ENCODE results near the gene PDCD5.

Gene PDCD5

GRCh38 chr19:32605544-32605943 is 24.6 kb downstream of the PDCD5 start:
- Histone ChIP-seq H3K27ac (ENCODE audit: low read depth in 2 of 2, low read length in 2 of 2) (no peak overlapping the region), H3K27me3 (ENCODE audit: control insufficient read depth in 2 of 2, insufficient read depth in 2 of 2, low read length in 2 of 2) (no peaks in the 10 kb centered on the region), H3K36me3 (ENCODE audit: control insufficient read depth in 2 of 2, insufficient read depth in 2 of 2, low read length in 2 of 2) (peaks cover 36 to 45% of the 10 kb centered on the region in 2 donors), H3K4me1 (ENCODE audit: control insufficient read depth in 2 of 2, insufficient read depth in 2 of 2, low read length in 2 of 2) (no peaks in the 10 kb centered on the region), H3K9ac (ENCODE audit: low read depth in 1 of 2, low read length in 2 of 2) (no peak overlapping the region), H3K9me3 (ENCODE audit: control insufficient read depth in 2 of 2, low read length in 2 of 2) (no peaks in the 10 kb centered on the region), H3K4me3 (ENCODE audit: low read length in 2 of 2) (no peak overlapping the region)

GRCh38 chr19:32606289-32606688 is 25.3 kb downstream of the PDCD5 start:
- no peaks in the 10 kb centered on the region for H3K27me3 ChIP-seq (ENCODE audit: control insufficient read depth in 2 of 2, insufficient read depth in 2 of 2, low read length in 2 of 2)
- H3K9me3 ChIP-seq (ENCODE audit: control insufficient read depth in 2 of 2, low read length in 2 of 2), result no peaks in the 10 kb centered on the region
- no peak overlapping the region for H3K27ac ChIP-seq (ENCODE audit: low read depth in 2 of 2, low read length in 2 of 2)
- no peak overlapping the region for H3K4me3 ChIP-seq (ENCODE audit: low read length in 2 of 2)
- H3K36me3 ChIP-seq (ENCODE audit: control insufficient read depth in 2 of 2, insufficient read depth in 2 of 2, low read length in 2 of 2), result peaks cover 36 to 43% of the 10 kb centered on the region in 2 donors
- H3K9ac ChIP-seq (ENCODE audit: low read depth in 1 of 2, low read length in 2 of 2), result no peak overlapping the region
- H3K4me1 ChIP-seq (ENCODE audit: control insufficient read depth in 2 of 2, insufficient read depth in 2 of 2, low read length in 2 of 2), result no peaks in the 10 kb centered on the region

- Histone ChIP-seq H3K4me1 (ENCODE audit: control insufficient read depth in 2 of 2, insufficient read depth in 2 of 2, low read length in 2 of 2) (no peaks in the 10 kb centered on the region), H3K36me3 (ENCODE audit: control insufficient read depth in 2 of 2, insufficient read depth in 2 of 2, low read length in 2 of 2) (peaks cover 38 to 44% of the 10 kb centered on the region in 2 donors), H3K9ac (ENCODE audit: low read depth in 1 of 2, low read length in 2 of 2) (no peak overlapping the region), H3K27ac (ENCODE audit: low read depth in 2 of 2, low read length in 2 of 2) (no peak overlapping the region), H3K4me3 (ENCODE audit: low read length in 2 of 2) (no peak overlapping the region), H3K9me3 (ENCODE audit: control insufficient read depth in 2 of 2, low read length in 2 of 2) (no peaks in the 10 kb centered on the region), H3K27me3 (ENCODE audit: control insufficient read depth in 2 of 2, insufficient read depth in 2 of 2, low read length in 2 of 2) (no peaks in the 10 kb centered on the region)
These were observed 26.5 kb downstream of the PDCD5 start for GRCh38 chr19:32607479-32607878.

GRCh38 chr19:32611161-32611560 is 30.2 kb downstream of the PDCD5 start:
- no peaks in the 10 kb centered on the region for H3K9me3 ChIP-seq (ENCODE audit: control insufficient read depth in 2 of 2, low read length in 2 of 2)
- no peaks in the 10 kb centered on the region for H3K4me1 ChIP-seq (ENCODE audit: control insufficient read depth in 2 of 2, insufficient read depth in 2 of 2, low read length in 2 of 2)
- H3K9ac ChIP-seq (ENCODE audit: low read depth in 1 of 2, low read length in 2 of 2), result no peak overlapping the region
- peaks cover 41 to 47% of the 10 kb centered on the region in 2 donors for H3K36me3 ChIP-seq (ENCODE audit: control insufficient read depth in 2 of 2, insufficient read depth in 2 of 2, low read length in 2 of 2)
- no peak overlapping the region for H3K4me3 ChIP-seq (ENCODE audit: low read length in 2 of 2)
- H3K27me3 ChIP-seq (ENCODE audit: control insufficient read depth in 2 of 2, insufficient read depth in 2 of 2, low read length in 2 of 2), result no peaks in the 10 kb centered on the region
- no peak overlapping the region for H3K27ac ChIP-seq (ENCODE audit: low read depth in 2 of 2, low read length in 2 of 2)

- H3K27me3 ChIP-seq (ENCODE audit: control insufficient read depth in 2 of 2, insufficient read depth in 2 of 2, low read length in 2 of 2), result no peaks in the 10 kb centered on the region
- H3K4me1 ChIP-seq (ENCODE audit: control insufficient read depth in 2 of 2, insufficient read depth in 2 of 2, low read length in 2 of 2), result no peaks in the 10 kb centered on the region
- no peak overlapping the region for H3K4me3 ChIP-seq (ENCODE audit: low read length in 2 of 2)
- H3K36me3 ChIP-seq (ENCODE audit: control insufficient read depth in 2 of 2, insufficient read depth in 2 of 2, low read length in 2 of 2), result peaks cover 41 to 47% of the 10 kb centered on the region in 2 donors
- H3K9me3 ChIP-seq (ENCODE audit: control insufficient read depth in 2 of 2, low read length in 2 of 2), result no peaks in the 10 kb centered on the region
- H3K9ac ChIP-seq (ENCODE audit: low read depth in 1 of 2, low read length in 2 of 2), result no peak overlapping the region
- no peak overlapping the region for H3K27ac ChIP-seq (ENCODE audit: low read depth in 2 of 2, low read length in 2 of 2)
These were observed 32.0 kb downstream of the PDCD5 start for GRCh38 chr19:32613008-32613407.

GRCh38 chr19:32614916-32615315 is 33.9 kb downstream of the PDCD5 start:
- H3K27ac ChIP-seq (ENCODE audit: low read depth in 2 of 2, low read length in 2 of 2), result no peak overlapping the region
- H3K36me3 ChIP-seq (ENCODE audit: control insufficient read depth in 2 of 2, insufficient read depth in 2 of 2, low read length in 2 of 2), result peaks cover 45 to 62% of the 10 kb centered on the region in 2 donors
- no peak overlapping the region for H3K4me3 ChIP-seq (ENCODE audit: low read length in 2 of 2)
- no peak overlapping the region for H3K9ac ChIP-seq (ENCODE audit: low read depth in 1 of 2, low read length in 2 of 2)
- H3K27me3 ChIP-seq (ENCODE audit: control insufficient read depth in 2 of 2, insufficient read depth in 2 of 2, low read length in 2 of 2), result no peaks in the 10 kb centered on the region
- no peaks in the 10 kb centered on the region for H3K9me3 ChIP-seq (ENCODE audit: control insufficient read depth in 2 of 2, low read length in 2 of 2)
- H3K4me1 ChIP-seq (ENCODE audit: control insufficient read depth in 2 of 2, insufficient read depth in 2 of 2, low read length in 2 of 2), result no peaks in the 10 kb centered on the region

- no peaks in the 10 kb centered on the region for H3K4me1 ChIP-seq (ENCODE audit: control insufficient read depth in 2 of 2, insufficient read depth in 2 of 2, low read length in 2 of 2)
- no peaks in the 10 kb centered on the region for H3K9me3 ChIP-seq (ENCODE audit: control insufficient read depth in 2 of 2, low read length in 2 of 2)
- no peak overlapping the region for H3K4me3 ChIP-seq (ENCODE audit: low read length in 2 of 2)
- H3K36me3 ChIP-seq (ENCODE audit: control insufficient read depth in 2 of 2, insufficient read depth in 2 of 2, low read length in 2 of 2), result peaks cover 46 to 63% of the 10 kb centered on the region in 2 donors
- no peak overlapping the region for H3K9ac ChIP-seq (ENCODE audit: low read depth in 1 of 2, low read length in 2 of 2)
- H3K27ac ChIP-seq (ENCODE audit: low read depth in 2 of 2, low read length in 2 of 2), result no peak overlapping the region
- H3K27me3 ChIP-seq (ENCODE audit: control insufficient read depth in 2 of 2, insufficient read depth in 2 of 2, low read length in 2 of 2), result no peaks in the 10 kb centered on the region
These were observed 34.6 kb downstream of the PDCD5 start for GRCh38 chr19:32615569-32615968.

GRCh38 chr19:32619051-32619685 is 38.2 kb downstream of the PDCD5 start:
- Histone ChIP-seq H3K9me3 (ENCODE audit: control insufficient read depth in 2 of 2, low read length in 2 of 2) (no peaks in the 10 kb centered on the region), H3K4me1 (ENCODE audit: control insufficient read depth in 2 of 2, insufficient read depth in 2 of 2, low read length in 2 of 2) (no peaks in the 10 kb centered on the region), H3K9ac (ENCODE audit: low read depth in 1 of 2, low read length in 2 of 2) (no peak overlapping the region), H3K27ac (ENCODE audit: low read depth in 2 of 2, low read length in 2 of 2) (no peak overlapping the region), H3K36me3 (ENCODE audit: control insufficient read depth in 2 of 2, insufficient read depth in 2 of 2, low read length in 2 of 2) (peaks cover 58 to 65% of the 10 kb centered on the region in 2 donors), H3K27me3 (ENCODE audit: control insufficient read depth in 2 of 2, insufficient read depth in 2 of 2, low read length in 2 of 2) (no peaks in the 10 kb centered on the region), H3K4me3 (ENCODE audit: low read length in 2 of 2) (no peak overlapping the region)

GRCh38 chr19:32622002-32622401 is 41.0 kb downstream of the PDCD5 start:
- Histone ChIP-seq H3K4me1 (ENCODE audit: control insufficient read depth in 2 of 2, insufficient read depth in 2 of 2, low read length in 2 of 2) (no peaks in the 10 kb centered on the region), H3K27ac (ENCODE audit: low read depth in 2 of 2, low read length in 2 of 2) (no peak overlapping the region), H3K9me3 (ENCODE audit: control insufficient read depth in 2 of 2, low read length in 2 of 2) (no peaks in the 10 kb centered on the region), H3K27me3 (ENCODE audit: control insufficient read depth in 2 of 2, insufficient read depth in 2 of 2, low read length in 2 of 2) (no peaks in the 10 kb centered on the region), H3K4me3 (ENCODE audit: low read length in 2 of 2) (no peak overlapping the region), H3K9ac (ENCODE audit: low read depth in 1 of 2, low read length in 2 of 2) (no peak overlapping the region), H3K36me3 (ENCODE audit: control insufficient read depth in 2 of 2, insufficient read depth in 2 of 2, low read length in 2 of 2) (peaks cover 50 to 53% of the 10 kb centered on the region in 2 donors)

GRCh38 chr19:32624410-32624809 is 43.4 kb downstream of the PDCD5 start:
- Histone ChIP-seq H3K27me3 (ENCODE audit: control insufficient read depth in 2 of 2, insufficient read depth in 2 of 2, low read length in 2 of 2) (no peaks in the 10 kb centered on the region), H3K4me3 (ENCODE audit: low read length in 2 of 2) (no peak overlapping the region), H3K9ac (ENCODE audit: low read depth in 1 of 2, low read length in 2 of 2) (no peak overlapping the region), H3K4me1 (ENCODE audit: control insufficient read depth in 2 of 2, insufficient read depth in 2 of 2, low read length in 2 of 2) (no peaks in the 10 kb centered on the region), H3K27ac (ENCODE audit: low read depth in 2 of 2, low read length in 2 of 2) (no peak overlapping the region), H3K36me3 (ENCODE audit: control insufficient read depth in 2 of 2, insufficient read depth in 2 of 2, low read length in 2 of 2) (peaks cover 47 to 55% of the 10 kb centered on the region in 2 donors), H3K9me3 (ENCODE audit: control insufficient read depth in 2 of 2, low read length in 2 of 2) (no peaks in the 10 kb centered on the region)

Data from mucosa of rectum (tissue), 2 donors.